ENCODE data around the gene CYB561D2. TPM values are rescaled to one million over a fixed set of nuclear protein-coding genes. Genes with fewer than 3 reads are reported as not detected.

Gene CYB561D2
- polyA plus RNA-seq, 1 donor (not counting 4 experiments of a cell fraction or from before 2014, with no cell fraction given), result 12.3 TPM

GRCh38 chr3:50388720-50389413, 38.2 kb downstream of the CYB561D2 start:
- H3K4me3 ChIP-seq (ENCODE audit: control insufficient read depth in 2 of 3, extremely low read depth in 1 of 3, insufficient read depth in 2 of 3, low read depth in 1 of 3, low read length in 3 of 3), result no peak overlapping the region
- no peak for FAIRE-seq

GRCh38 chr3:50389414-50389767, 38.7 kb downstream of the CYB561D2 start:
- dilution Hi-C loops (cut with MboI; ENCODE audit: extremely low pct_ligation_motif_present, low sequenced_read_pairs), result no loop called here
- TF ChIP-seq EZH2 (IDR thresholded peaks at IDR 0.05; ENCODE audit: low read length) (no peak), CTCF (optimal IDR thresholded peaks at IDR 0.05 in 1 of 3, IDR thresholded peaks at IDR 0.05 in 1 of 3, conservative IDR thresholded peaks at IDR 0.05 in 1 of 3; ENCODE audit: extremely low read depth in 1 of 3, insufficient read depth in 2 of 3, low read length in 3 of 3) (no peak)
- H3K9ac ChIP-seq (ENCODE audit: control insufficient read depth, extremely low read depth, insufficient read depth, low read length), result no peak overlapping the region
- no peak overlapping the region for H3K27ac ChIP-seq (ENCODE audit: control insufficient read depth, insufficient read depth, low read length)
- no peaks in the 10 kb centered on the region for H3K9me1 ChIP-seq (ENCODE audit: control insufficient read depth, extremely low read depth, insufficient read depth, low read length)
- FAIRE-seq, result no peak
- H3K4me3 ChIP-seq (ENCODE audit: control insufficient read depth in 2 of 3, extremely low read depth in 1 of 3, insufficient read depth in 2 of 3, low read depth in 1 of 3, low read length in 3 of 3), result no peak overlapping the region
- H3K36me3 ChIP-seq (ENCODE audit: control insufficient read depth in 2 of 2, extremely low read depth in 1 of 2, insufficient read depth in 2 of 2, low read length in 2 of 2), result no peaks in the 10 kb centered on the region
- no peak overlapping the region for H2AFZ ChIP-seq (ENCODE audit: control insufficient read depth, low read length)
- DNase-seq (ENCODE audit: low read depth, low spot score), result no peak
- no peak overlapping the region for H3K4me2 ChIP-seq (ENCODE audit: control insufficient read depth, extremely low read depth, insufficient read depth, low read depth, low read length)
- peaks cover 2% of the 10 kb centered on the region for H4K20me1 ChIP-seq (ENCODE audit: control insufficient read depth, extremely low read depth, insufficient read depth, low read length)
- peaks cover 6% of the 10 kb centered on the region for H3K4me1 ChIP-seq (ENCODE audit: control insufficient read depth, extremely low read depth, insufficient read depth, low read length)
- no peaks in the 10 kb centered on the region for H3K9me3 ChIP-seq (ENCODE audit: control insufficient read depth, low read depth, low read length)
- no peaks in the 10 kb centered on the region for H3K79me2 ChIP-seq (ENCODE audit: control insufficient read depth, insufficient read depth, low read length)
- H3K27me3 ChIP-seq (ENCODE audit: control insufficient read depth, extremely low read depth, insufficient read depth, low read length), result peaks cover 54% of the 10 kb centered on the region

More at GRCh38 chr3:50388720-50389413, 38.2 kb downstream of the CYB561D2 start:
- dilution Hi-C loops (cut with MboI; ENCODE audit: extremely low pct_ligation_motif_present, low sequenced_read_pairs), result no loop called here
- Histone ChIP-seq H3K9me1 (ENCODE audit: control insufficient read depth, extremely low read depth, insufficient read depth, low read length) (no peaks in the 10 kb centered on the region), H3K27me3 (ENCODE audit: control insufficient read depth, extremely low read depth, insufficient read depth, low read length) (peaks cover 49% of the 10 kb centered on the region), H2AFZ (ENCODE audit: control insufficient read depth, low read length) (no peak overlapping the region), H3K4me2 (ENCODE audit: control insufficient read depth, extremely low read depth, insufficient read depth, low read depth, low read length) (no peak overlapping the region), H3K4me1 (ENCODE audit: control insufficient read depth, extremely low read depth, insufficient read depth, low read length) (peaks cover 6% of the 10 kb centered on the region), H3K36me3 (ENCODE audit: control insufficient read depth in 2 of 2, extremely low read depth in 1 of 2, insufficient read depth in 2 of 2, low read length in 2 of 2) (no peaks in the 10 kb centered on the region), H3K9me3 (ENCODE audit: control insufficient read depth, low read depth, low read length) (no peaks in the 10 kb centered on the region), H3K79me2 (ENCODE audit: control insufficient read depth, insufficient read depth, low read length) (no peaks in the 10 kb centered on the region), H3K27ac (ENCODE audit: control insufficient read depth, insufficient read depth, low read length) (no peak overlapping the region), H3K9ac (ENCODE audit: control insufficient read depth, extremely low read depth, insufficient read depth, low read length) (no peak overlapping the region), H4K20me1 (ENCODE audit: control insufficient read depth, extremely low read depth, insufficient read depth, low read length) (peaks cover 2% of the 10 kb centered on the region)
- no peak for DNase-seq (ENCODE audit: low read depth, low spot score)
- no peak for TF ChIP-seq CTCF (optimal IDR thresholded peaks at IDR 0.05 in 1 of 3, IDR thresholded peaks at IDR 0.05 in 1 of 3, conservative IDR thresholded peaks at IDR 0.05 in 1 of 3; ENCODE audit: extremely low read depth in 1 of 3, insufficient read depth in 2 of 3, low read length in 3 of 3)
- TF ChIP-seq EZH2 (IDR thresholded peaks at IDR 0.05; ENCODE audit: low read length), result no peak
